ENCODE data around the gene DNM2.
"Not testable (repeated sequence)": the region's sequence is repeated elsewhere in the genome, so short reads cannot be mapped to it uniquely, and the experiment has no call there.

The DNM2 gene

DNA sequence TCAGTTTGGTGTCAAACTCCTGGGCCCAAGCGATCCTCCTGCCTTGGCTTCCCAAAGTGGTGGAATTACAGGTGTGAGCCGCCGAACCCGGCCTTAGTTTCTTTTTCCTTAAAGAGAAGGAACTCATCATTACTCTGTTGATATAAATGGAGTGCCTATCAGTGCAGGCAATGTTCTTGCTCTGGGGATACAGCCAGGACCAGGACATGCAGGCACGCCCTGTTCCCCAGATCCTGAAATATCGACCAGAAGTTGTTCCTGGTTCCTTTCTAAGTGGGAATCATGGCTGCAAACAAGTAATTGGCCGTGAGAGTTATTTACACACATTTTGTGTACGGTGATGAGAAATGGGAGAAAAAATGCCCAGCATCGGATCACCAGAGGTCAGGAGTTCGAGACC lies 8.4 kb downstream of the DNM2 start:
- DNase-seq (ENCODE audit: low spot score) = no peak

DNA sequence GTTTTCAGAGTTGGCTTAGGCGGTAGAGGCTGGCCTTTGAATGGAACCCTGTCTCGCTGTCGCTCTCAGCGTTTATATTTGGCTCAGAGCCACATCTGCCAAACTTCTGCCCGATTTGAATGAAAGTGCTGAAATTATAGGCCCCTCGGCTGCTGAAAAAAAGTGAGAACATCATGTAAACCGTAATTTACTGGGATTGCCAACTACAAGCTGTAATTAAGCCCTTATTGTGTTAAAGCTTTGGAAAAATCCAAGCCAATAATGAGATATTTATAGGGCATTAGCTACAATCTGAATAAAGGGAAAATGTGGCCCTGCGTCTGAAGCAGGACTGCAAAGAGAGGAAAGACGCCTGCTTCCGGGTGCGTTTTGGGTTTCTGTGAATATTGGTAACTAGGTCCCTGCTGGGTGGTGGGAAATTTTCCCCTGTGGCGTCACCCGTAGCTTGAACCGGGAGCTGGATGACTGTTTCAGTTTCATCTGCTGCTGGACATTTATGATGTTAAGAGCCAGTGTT lies 9.9 kb downstream of the DNM2 start:
- DNase-seq (ENCODE audit: low spot score) = no peak

DNA sequence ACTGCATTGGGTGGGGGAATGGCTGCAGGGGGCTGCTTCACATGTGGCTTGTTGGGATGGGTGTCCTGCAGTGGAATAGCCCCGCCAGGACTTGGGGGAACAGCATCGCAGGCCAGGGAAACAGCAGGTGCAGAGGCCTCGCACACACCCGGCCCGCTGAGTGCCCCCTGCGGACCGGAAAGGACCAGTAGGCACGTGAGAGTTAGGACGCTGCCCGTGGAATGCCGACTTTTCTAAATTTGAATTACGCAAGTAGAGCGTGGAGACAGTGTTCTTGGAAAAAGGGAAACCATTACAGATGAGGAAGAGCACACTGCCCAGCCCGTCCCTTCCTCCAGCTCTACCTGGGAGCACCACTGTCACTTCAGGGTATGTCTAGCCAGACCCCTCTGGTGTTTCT lies 11.5 kb downstream of the DNM2 start:
- no peak for DNase-seq (ENCODE audit: low spot score)

DNA sequence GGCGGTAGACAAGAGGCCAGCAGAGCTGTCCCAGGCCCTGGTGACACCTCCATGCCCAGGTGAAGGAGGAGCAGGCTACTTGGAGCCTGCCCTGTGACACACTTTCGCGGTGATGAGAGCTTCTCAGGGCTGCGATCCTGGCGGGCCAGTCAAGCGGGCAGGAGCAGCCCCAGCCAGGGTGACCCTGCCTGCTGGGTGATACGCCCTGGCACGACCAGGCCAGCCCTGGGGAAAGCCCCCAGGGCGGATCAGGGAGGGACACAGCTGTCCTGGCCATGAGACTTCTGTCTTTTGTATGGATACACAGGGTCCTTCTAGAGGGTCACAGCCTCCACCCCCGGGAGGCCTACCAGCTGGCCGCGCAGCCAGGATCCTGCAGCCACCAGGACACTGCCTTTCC lies 13.1 kb downstream of the DNM2 start:
- no peak for DNase-seq (ENCODE audit: low spot score)

DNA sequence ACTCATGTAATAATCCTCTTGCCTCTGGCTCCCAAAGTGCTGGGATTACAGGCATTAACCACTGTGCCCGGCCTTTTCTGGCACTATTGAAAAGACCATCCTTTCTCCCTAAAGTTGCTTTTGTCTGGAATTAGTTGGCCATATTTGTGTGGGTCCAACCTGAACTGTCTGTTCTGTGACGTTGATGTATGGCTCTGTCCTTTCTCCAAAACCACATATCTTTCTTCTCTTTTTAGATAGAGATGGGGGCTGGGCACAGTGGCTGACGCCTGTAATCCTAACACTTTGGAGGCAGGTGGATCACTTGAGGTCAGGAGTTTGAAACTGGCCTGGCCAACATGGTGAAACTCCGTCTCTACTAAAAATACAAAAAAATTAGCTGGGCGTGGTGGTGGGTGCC lies 17.9 kb downstream of the DNM2 start:
- DNase-seq (ENCODE audit: low spot score) = no peak

DNA sequence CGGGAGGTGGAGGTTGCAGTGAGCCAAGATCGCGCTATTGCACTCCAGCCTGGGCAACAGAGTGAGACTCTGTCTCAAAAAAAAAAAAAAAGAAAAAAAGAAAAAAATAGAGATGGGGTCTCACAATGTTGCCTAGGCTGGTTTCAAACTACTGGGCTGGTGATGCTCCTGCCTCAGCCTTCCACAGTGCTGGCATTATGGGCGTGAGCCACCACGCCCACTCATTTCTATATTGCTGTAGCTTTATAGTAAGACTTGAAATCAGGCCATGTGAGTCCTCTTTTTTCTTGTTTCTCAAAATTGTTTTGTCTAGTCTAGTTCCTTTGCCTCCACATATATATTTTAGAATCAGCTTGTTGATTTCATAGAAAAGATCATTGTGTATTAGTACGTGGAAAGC lies 18.3 kb downstream of the DNM2 start:
- DNase-seq (ENCODE audit: low spot score) = no peak

DNA sequence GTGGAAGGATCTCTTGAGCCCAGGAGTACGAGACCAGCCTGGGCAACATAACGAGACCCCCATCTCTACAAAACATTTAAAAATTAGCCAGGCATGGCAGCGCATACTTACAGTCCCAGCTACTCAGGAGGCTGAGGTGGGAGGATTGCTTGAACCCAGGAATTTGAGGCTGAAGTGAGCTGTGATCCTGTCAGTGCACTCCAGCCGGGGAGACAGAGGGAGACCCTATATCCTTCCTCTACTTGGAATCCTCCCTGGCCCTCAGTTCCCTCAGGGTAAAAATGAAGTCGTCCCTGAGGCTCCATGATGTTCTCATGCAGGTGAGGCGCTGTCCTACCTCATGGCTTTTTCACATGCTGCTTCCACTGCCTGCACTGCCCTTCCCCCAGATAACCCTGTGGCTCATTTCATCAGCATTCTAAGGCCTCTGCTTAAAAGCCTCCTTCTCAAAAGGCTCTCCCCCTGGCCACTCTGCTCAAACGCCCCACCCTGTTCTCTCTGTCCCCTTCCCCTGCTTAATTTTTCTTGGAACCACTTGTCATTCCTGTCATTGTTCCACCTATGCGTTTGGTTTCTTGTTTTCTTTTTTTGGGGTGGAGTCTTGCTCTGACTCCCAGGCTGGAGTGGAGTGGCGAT lies 19.2 kb downstream of the DNM2 start:
- DNase-seq (ENCODE audit: low spot score) = no peak

DNA sequence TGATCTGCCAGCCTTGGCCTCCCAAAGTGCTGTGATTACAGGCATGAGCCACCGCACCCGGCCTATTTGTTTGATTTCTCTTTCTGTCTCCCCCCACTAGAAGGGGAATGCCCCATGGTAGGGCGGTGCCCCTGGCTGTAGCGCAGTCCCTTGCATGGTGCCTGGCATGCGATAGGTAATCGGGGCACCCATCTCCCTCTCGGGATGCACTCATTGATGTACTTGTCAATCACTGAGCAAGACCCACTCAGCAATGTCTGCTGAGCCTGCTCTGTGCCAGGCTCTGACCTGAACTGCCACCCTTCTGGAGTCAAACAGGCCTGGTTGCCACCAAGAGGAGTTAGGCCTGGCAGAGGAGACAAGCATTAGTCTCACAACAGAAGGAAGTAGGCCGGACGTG lies 19.8 kb downstream of the DNM2 start:
- no peak for DNase-seq (ENCODE audit: low spot score)

DNA sequence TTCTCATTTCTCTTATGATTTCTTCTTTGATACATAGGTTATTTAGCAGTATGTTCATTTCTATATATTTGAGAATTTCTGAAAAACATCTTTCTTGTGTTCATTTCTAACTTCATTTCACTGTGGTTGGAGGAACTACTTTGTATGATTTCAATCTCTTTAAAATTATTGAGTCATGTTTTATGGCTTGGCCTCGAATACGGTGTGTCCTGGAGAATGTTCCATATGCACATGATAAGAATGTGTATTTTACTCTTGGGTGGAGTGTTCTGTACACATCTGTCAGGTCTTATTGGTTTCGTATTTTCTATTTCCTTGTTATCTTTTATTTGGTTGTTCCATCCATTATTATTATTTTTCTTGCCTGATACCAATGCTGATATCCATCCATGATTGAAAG lies 22.9 kb downstream of the DNM2 start:
- no peak for DNase-seq (ENCODE audit: low spot score)

DNA sequence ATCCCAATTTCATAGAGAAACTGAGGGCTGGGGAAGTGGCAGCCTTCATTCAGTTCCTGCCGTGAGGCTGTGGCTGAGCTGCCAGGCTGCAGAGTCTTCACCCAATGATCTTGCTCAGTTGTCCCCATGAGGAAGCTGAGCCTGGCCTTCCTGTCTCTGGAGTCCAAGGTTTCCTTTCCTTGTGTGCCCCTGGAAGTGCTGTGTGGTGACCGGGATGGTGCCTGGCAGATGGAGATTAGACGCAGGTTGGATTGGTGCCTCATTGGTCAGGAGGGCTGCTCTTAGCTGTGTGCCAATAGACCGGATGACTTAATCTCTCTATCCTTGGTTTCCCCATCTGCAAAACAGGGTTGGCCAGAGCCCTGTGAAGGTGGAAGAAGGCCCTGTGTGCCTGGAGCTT lies 24.6 kb downstream of the DNM2 start:
- no peak for DNase-seq (ENCODE audit: low spot score)

DNA sequence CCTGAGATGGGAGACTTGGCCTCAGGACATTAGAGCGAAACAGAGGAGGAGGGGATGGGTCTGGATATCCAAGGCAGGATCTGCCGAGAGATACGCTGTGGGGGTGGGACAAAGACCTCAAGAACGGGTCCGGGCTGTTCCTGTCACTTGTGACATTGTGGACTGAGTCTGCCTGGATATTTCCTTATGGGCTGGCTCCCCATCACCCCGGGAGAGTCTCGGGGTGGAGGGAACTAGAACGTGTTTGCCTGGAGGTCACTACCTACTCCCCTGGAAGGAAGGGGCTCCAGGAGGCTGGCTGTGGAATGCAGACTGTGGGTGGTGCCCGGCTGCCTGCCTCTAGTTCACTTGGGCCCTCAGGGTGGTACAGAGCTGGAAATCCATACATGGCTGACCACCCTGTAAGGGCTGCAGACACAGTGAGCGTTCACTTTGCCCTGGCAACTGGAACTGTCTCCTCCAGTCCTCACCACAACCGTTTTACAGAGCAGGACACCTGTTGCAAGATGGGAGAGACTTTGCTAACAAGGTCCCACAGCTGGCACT lies 26.4 kb downstream of the DNM2 start:
- DNase-seq (ENCODE audit: low spot score) = no peak

DNA sequence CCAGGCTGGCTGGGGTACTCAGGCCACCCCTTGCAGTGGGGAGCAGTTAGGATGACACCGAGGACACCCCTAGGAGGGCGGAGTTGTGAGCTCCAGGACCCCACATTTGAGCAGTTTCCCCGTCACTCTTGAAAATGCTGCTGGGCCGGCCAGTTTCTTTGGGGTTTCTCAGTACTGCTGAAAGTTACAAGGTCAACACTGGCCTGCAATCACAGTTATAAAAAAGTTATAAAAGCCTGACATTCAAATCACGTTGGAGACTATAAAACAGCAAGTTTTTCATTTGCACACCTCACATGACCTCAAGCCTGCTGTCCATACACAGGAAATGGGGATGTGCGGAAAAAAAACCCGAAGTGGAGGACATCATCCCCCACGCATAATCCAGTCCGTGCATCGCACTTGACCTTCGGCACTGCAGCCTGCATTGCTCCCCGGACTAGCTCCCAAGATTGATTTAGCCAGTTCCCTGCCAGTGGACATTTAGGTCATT lies 27.0 kb downstream of the DNM2 start:
- DNase-seq (ENCODE audit: low spot score) = no peak

DNA sequence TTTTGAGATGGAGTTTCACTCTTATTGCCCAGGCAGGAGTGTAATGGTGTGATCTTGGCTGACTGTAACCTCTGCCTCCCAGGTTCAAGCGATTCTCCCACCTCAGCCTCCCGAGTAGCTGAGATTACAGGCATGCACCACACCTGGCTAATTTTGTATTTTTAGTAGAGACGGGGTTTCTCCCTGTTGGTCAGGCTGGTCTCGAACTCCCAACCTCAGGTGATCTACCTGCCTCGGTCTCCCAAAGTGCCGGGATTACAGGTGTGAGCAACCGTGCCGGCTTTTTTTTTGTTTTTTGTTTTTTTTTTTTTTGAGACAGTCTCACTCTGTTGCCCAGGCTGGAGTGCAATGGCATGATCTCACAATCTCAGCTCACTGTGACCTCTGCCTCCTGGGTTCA lies 28.6 kb downstream of the DNM2 start:
- DNase-seq (ENCODE audit: low spot score) = not testable (repeated sequence)

DNA sequence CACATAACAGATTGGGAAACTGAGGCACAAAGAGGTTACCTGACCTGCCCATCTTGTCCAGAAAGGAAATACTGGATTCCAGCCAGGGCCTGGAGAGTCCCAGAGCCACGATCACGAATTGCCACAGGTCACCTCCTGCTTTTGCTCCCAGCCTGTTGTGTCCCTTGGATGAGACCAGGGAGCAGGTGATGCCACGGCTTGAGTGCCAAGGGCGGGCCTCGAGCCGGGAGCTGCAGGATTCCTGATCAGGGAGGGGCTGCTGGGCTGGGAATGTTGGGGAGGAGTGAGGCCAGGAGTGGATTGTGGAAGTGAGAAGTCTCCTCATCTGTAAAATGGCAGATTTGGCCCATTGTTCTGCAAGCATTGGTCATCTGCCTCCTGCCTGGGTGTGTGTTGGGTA lies 29.4 kb downstream of the DNM2 start:
- peak; percentile 46 for DNase-seq (ENCODE audit: low spot score)

DNA sequence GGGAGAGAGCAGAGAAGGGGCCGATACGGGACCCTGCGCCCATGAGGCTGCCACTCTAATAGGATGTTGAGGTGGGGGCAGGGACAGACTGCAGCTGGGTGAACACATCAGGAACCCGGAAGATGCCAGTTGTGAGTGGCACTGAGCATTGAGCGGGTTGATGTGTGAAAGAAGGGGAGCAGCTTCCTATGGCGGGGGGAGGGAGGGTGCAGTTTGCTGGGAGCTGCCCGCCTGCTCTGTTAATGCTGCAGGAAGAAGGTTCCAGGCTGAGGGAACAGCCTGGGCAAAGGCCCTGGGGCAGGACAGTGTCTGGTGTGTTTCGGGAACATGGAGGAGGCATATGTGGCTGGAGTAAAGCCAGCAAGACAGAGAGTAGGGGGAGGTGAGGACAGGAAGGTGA lies 29.8 kb downstream of the DNM2 start:
- DNase-seq (ENCODE audit: low spot score) = no peak

DNA sequence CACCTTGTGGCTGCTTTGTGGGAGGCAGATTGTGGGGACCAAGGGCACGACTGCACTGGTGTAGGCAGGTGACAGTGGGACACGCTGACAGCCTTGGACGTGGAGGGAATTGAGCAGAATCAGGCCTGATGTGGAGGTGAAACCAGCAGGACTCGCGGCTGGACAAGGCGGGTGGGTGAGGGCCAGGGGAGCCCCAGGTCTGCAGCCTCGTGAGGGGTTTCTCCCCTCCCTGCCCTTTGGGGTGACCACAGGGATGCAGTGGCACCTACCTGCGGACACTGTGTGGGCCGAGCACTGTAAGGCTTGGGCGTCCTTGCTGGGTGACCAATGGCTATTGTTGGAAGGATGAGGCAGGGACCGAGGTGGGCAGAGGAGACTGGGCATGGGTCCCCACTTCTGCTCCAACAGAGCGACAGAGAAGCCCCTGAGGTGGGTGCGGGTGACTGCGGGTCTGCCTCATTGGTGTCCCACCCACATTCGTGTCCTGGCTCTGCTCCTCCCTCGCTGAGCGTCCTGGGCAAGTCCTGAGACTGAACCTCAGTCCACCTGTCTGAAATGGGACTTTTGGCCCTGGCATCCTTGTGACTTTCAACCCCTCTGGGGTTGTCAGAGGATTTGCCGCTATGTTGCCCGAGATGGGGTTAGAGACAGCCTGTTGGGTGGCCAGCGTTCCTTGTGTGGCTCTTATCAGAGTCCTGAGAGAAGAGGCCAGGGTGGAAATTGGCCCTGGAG lies 30.5 kb downstream of the DNM2 start:
- DNase-seq (ENCODE audit: low spot score) = no peak

DNA sequence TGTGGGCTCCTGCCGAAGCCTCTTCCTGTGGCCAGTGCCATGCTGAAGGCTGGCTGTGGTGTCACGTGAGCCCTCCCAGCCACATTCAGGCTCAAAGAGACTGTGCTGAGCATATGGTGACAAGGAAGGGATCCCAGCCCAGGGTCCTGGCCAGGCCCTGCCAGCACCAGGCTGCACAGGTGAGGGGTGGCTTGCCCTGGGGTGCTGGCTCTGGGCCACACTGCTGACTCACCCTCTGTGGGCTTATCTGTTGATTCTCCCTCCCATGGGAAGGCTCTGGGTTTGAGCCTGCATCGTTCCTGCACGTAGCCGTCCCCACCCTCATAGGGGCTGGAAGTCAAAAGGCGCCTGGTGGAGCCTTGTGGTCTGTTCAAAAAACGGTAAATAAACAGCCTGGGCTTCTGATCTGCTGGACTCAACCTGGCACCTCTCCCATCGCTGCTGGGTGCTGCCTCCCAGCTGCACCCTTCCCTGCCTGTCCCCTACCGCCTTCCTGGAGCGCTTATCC lies 31.1 kb downstream of the DNM2 start:
- DNase-seq (ENCODE audit: low spot score) = peak; percentile 28

DNA sequence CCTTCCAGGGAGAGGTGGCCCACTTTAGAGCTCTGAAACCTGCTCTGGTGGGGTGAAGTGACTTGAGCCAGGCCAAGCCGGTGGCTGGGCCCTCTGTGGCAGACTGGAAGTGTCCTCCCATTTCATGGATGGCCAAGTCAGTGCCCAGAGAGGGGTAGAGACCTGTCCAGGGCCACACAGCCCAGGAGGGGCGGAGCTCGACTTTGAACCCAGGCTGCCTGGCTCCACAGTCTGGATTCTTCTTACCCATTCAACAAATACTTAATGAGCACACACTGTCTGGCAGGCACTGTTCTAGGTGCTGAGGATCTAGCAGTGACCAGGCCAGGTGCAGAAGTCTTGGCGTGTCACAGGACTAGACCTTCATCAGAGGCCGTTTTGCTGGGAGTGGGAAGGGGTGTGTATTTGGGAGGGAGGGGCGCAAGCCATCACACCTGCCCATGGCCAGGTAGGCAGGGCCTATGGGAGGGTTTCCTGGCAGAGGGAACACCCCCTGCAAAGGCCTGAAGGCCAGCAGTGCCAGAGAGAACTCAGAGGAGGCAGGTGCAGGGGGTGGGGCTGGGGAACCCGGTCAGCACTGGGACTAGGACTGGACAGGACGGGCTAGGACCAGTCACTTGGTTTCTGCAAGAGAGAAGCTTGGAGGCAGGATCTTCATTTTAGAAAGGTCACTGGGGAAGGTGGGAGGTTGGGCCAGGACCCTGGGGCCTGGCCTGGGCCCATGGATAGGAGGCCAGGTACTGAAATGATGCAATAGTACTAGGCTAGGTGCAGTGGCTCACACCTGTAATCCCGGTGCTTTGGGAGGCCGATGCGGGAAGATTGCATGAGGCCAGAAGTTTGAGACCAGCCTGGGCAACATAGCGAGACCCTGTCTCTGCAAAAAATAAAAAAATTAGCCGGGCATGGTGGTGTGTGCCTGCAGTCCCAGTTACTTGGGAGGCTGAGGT lies 31.8 kb downstream of the DNM2 start:
- DNase-seq (ENCODE audit: low spot score) = peak; percentile 8

DNA sequence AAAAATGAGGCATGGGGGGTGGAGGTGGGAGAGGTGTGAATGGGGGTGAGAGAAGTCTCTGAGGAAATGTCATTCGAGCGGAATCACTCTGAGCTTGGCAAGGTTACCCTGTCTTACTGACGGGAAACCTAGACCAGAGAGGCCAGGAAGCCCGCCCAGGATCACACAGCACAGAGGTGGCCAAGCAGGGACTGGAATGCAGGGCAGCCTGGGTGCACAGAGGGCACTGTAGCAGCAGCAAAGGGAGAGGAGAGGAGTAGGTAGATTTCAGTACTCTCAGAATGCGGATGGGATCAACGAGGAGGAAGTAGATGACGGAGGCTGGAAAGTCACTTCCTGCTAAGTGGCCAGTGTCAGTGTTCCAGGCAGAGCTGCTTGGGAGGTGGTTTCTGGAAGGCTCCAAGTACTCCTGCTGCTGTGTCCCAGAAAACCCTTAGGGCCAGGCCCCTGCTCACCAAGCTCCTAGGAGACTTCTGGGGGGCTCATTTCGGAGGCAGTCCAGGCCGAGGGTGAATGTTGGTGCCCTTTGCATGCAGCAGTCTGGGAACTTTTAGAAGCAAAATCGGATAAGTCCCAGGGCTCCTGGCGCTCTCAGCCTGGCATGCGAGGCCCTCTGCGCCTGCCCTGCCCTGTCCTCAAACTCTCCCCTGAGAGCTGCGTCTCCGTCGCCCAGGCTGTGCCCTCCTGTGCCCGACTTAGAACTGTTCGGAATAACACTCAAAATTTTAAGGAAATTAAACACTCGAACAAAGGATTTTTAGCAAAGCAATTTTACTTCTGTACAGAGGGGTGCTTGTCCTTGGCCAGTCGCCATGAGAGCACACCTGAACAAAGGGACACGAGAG lies 33.5 kb downstream of the DNM2 start:
- DNase-seq (ENCODE audit: low spot score) = peak; percentile 12

DNA sequence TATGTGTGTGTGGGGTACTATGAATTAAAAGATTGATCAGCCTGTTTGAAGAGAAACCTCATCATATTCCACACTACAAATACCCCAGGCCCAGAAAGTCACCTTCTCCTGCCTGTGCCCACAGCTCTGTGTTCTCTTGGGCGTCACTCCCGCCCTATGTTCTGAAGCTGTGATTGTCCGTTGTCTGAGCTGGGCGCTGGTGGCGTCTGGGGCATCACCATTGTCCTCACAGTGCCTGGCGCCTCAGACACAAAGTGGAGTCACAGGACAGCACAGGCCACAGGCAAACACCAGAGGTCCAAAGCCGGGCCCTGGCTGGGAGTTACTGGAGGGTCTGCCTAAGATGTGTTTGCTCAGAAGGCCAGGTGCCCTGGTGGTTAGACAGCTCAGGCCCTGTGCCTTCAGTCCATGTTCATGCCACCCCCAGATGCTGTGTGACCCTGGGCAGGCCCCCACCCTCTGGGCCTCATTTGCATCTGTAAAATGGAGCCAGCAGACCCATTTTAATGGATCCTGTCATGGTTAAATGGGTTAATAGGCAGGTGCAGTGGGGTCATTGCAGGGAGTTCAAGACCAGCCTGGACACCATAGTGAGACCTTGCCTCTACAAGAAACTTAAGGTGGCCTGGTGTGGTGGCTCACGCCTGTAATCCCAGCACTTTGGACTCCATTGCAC lies 34.5 kb downstream of the DNM2 start:
- peak; percentile 5 for DNase-seq (ENCODE audit: low spot score)

All from AG20443 (cell line).